ENCODE measurements around the gene LRCH3.

LRCH3 gene

GRCh38 chr3:197833930-197834715 is 43.1 kb downstream of the LRCH3 start:
- DNase-seq (ENCODE audit: low read depth, low spot score) = no peak

DNA sequence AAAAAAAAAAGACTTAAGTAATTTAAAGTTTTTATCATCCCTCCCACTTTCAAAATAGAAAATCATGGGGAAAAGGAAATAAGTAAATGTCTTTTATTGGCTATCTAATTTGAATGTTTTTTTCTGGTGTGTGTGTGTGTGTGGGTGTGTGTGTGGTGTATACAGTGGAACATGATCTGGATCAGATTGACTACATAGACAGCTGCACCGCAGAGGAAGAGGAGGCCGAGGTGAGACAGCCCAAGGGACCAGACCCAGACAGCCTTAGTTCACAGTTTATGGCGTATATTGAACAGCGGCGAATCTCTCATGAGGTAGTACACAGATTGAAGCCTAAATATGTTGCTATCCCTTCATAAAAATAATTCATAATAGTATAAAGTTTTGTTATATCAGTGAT is 44.5 kb downstream of the LRCH3 start:
- no peak for DNase-seq (ENCODE audit: low read depth, low spot score)

DNA sequence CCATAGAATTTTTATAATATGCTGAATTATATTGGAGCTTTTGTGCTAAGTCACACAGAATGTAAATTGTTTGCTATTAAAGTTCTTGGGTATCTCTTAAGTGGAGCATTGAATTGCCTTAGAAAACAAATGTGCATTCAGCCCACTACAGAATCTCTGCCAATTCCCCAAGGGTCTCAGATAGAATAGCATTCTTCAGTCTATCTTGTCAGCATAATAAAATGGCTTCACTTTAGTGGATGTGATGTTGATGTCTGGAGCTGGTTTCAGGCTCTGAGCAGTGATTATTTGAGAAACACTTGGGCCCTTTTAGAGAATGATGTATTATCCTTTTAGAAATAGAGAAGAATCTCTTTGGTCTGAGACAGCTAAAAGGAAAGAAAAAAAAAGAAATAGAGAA is 45.2 kb downstream of the LRCH3 start:
- DNase-seq (ENCODE audit: low read depth, low spot score) = no peak

DNA sequence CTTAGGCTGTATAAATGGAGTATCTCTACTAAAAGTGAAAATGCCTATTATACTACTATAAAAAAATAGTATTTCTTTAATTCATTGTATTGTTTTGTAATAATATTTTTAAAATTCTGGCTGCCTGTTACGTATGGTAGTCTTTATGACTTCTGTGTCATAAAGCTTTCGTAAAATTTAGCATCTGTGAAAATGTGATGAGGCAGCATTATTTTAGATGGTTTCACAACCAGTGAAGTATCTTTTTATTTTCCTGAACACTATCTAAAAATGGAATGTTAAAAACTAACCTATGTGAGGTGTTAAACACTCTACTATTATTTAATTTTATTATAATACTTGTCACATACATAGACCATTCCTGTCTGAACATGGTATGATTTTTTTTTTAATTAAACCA is 46.2 kb downstream of the LRCH3 start:
- no peak for DNase-seq (ENCODE audit: low read depth, low spot score)

DNA sequence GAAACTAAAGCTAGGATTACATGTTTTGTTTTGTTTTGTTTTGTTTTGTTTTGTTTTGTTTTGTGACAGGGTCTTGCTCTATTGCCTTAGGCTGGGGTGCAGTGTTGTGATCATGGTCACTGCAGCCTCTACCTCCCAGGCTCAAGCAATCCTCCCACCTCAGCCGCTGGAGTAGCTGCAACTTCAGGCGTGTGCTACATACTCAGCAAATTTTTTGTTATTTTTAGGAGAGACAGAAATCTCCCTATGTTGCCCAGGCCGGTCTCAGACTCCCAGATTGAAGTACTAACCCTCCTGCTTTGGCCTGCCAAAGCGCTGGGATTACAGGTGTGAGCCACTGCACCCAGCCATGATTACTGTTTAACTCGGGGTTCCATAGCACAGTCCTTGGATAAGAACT is 50.7 kb downstream of the LRCH3 start:
- DNase-seq (ENCODE audit: low read depth, low spot score) = no peak

GRCh38 chr3:197846491-197846890 is 55.4 kb downstream of the LRCH3 start:
- DNase-seq (ENCODE audit: low read depth, low spot score) = no peak

GRCh38 chr3:197847866-197848401 is 56.9 kb downstream of the LRCH3 start:
- DNase-seq (ENCODE audit: low read depth, low spot score) = no peak

- DNase-seq (ENCODE audit: low read depth, low spot score) = no peak
Observed at GRCh38 chr3:197854596-197855343, 63.7 kb downstream of the LRCH3 start.

GRCh38 chr3:197855571-197855970 is 64.5 kb downstream of the LRCH3 start:
- DNase-seq (ENCODE audit: low read depth, low spot score) = no peak

- no peak for DNase-seq (ENCODE audit: low read depth, low spot score)
Observed at GRCh38 chr3:197856199-197856816, 65.3 kb downstream of the LRCH3 start.

DNA sequence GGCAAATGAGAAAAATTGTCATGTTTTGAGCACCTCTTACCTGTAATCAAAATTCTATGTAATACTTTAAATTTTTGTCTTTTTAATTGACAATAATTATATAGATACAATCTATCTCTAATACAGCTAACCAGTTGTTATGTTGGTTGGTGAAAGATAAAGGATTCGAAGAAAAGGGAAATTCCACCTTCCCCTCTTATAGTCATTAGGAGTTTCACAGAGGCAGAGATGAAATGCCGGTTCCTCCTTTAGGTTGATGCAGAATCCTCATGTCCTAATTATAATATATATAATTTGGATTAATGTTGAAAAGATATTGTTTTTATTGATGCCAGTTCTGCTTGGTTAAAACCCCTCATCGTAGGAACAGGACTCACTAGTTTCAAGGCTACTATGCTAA is 67.1 kb downstream of the LRCH3 start:
- DNase-seq (ENCODE audit: low read depth, low spot score) = no peak

DNA sequence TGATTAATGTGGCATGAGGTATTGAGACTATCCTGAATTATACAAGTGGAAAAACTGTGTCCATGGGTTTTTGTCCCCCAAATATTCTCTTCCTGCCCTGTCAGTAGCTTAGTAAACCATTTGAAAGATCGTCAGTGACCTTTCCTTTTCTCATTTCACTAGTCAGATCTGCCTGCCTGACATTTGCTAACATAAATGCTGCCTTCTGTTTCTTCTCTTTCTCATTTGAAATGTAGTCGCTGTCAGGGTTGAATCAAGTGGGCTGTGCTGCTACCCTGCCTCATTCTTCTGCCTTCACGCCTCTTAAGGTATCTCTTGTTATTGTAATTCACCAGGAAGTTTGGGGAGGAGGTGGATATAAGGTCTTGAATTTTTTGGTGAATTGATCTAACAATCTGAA is 67.5 kb downstream of the LRCH3 start:
- no peak for DNase-seq (ENCODE audit: low read depth, low spot score)

GRCh38 chr3:197866035-197866434 is 75.0 kb downstream of the LRCH3 start:
- no peak for DNase-seq (ENCODE audit: low read depth, low spot score)

GRCh38 chr3:197873329-197873728 is 82.3 kb downstream of the LRCH3 start:
- DNase-seq (ENCODE audit: low read depth, low spot score) = no peak

GRCh38 chr3:197874064-197874463 is 83.0 kb downstream of the LRCH3 start:
- DNase-seq (ENCODE audit: low read depth, low spot score) = no peak

- no peak for DNase-seq (ENCODE audit: low read depth, low spot score)
Observed at GRCh38 chr3:197874653-197875052, 83.6 kb downstream of the LRCH3 start.

GRCh38 chr3:197877902-197878301 is 86.8 kb downstream of the LRCH3 start:
- DNase-seq (ENCODE audit: low read depth, low spot score) = no peak

DNA sequence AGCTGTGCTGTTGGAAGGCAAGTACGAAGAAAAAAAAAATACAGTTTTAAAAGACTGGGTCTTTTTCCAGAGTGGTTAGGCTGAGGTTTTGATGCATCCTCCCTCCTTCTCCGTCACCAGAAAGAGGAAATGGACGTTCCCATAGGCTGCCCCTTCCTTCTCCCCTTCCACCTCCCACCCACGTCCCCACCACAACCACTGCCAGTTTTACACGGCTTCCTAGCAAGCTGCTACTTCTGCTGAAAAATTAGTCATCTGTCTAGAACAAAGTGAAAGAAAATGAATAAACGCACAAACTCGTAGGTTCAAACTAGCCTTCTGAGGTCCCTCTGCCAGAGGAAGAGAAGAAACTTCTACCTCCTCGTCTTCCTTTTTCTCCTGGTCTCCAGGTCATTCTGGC is 87.4 kb downstream of the LRCH3 start:
- no peak for DNase-seq (ENCODE audit: low read depth, low spot score)

GRCh38 chr3:197880491-197881269 is 89.6 kb downstream of the LRCH3 start:
- DNase-seq (ENCODE audit: low read depth, low spot score) = no peak

- DNase-seq (ENCODE audit: low read depth, low spot score) = no peak
Observed at GRCh38 chr3:197881270-197881969, 90.4 kb downstream of the LRCH3 start.

DNA sequence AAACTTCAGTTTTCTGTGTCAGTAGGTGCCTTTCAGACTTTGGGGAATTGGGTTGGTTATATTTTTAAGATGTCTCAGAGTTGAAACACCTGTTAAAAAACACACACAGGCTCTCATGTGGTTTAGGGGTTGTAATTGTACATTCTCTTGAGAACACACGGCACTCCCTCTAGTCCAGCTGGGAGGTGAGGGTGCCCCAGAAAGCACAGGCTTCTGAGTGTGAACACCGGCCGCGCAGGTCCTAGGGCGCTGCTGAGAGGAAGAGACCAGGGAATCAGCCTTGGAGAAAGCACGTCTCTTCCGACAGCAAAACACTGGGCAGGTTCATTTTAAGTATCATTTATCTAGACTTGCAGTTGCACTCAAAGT is 90.9 kb downstream of the LRCH3 start:
- no peak for DNase-seq (ENCODE audit: low read depth, low spot score)

Data from activated CD4-positive, CD25-positive, alpha-beta regulatory T cell treated with anti-CD3 and anti-CD28 coated beads, Interleukin-2, amount 50 U/mL, for 16 hours (primary cell).